Stimulated activated CD4-positive, alpha-beta T cell treated with anti-CD3 and anti-CD28 coated beads, Interleukin-4, amount 100 ng/mL, for 4 hours (primary cell): ENCODE measurements around the gene NTRK1.
A peak's percentile ranks its signal among the peaks of the same experiment; 100 is the strongest.

Experiments used
- DNase-seq, 2 experiments: peaks; one replicate each; pipeline ENCODE4 v3.0.0-alpha.2; 2020

The NTRK1 gene

GRCh38 chr1:156860628-156861423 lies at the start of gene NTRK1:
Gene NTRK1 (plus strand): TSS chr1:156860865. CDS start chr1:156860935, 70 bp downstream.
- DNase-seq, result peak; percentile 48 to 64

- no peak for DNase-seq
Measured at GRCh38 chr1:156811168-156811567, 49.5 kb upstream of the NTRK1 start.

DNA sequence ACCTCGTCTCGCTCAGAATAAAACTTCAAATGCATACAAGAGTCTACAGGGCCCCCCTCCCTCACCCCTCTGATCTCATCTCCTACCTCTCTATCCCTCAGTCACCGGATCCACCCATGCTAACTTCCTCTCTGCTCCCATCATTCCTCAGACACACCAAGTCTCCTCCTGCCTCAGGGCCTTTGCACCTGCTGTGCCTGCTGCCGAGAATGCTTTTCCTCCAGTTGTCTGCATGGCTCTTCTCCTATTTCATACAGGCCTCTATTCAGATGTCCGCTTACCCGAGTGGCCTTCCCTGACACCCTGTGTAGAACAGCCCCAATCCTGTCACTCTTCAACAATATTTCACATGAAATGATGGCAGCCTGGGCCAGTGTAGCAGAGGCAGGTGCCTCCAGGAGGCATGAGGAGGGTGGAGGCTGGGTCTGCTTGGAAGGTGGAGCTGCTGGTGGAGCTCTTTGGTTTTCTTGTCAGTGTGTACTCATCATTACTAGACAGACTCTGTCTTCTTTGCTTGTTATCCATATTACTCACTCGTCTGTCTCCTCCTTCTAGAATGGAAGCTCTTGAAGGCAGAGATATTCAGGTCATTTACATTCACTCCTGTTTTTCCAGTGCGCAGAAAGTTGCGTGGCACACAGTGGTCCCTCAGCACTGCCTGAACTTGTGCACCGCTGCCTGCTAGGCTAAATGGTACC lies 48.2 kb upstream of the NTRK1 start:
- no peak for DNase-seq

DNA sequence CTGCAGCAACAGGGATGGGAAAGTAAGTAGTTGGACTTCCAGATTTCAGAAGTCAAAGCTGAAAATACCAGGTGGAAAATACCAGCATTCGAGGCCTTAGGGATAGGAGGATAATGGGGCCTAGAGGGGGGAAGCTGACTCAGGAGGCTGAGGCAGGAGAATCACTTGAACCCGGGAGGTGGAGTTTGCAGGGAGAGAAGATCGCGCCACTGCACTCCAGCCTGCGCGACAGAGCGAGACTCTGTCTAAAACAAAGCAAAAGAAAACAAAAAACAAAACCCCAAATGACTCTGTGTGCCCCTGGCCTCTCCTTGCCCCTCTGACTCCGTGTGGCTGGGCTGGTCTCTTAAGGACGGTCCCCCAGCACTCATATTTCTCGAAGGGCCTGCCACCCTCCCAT lies 47.4 kb upstream of the NTRK1 start:
- no peak for DNase-seq

DNA sequence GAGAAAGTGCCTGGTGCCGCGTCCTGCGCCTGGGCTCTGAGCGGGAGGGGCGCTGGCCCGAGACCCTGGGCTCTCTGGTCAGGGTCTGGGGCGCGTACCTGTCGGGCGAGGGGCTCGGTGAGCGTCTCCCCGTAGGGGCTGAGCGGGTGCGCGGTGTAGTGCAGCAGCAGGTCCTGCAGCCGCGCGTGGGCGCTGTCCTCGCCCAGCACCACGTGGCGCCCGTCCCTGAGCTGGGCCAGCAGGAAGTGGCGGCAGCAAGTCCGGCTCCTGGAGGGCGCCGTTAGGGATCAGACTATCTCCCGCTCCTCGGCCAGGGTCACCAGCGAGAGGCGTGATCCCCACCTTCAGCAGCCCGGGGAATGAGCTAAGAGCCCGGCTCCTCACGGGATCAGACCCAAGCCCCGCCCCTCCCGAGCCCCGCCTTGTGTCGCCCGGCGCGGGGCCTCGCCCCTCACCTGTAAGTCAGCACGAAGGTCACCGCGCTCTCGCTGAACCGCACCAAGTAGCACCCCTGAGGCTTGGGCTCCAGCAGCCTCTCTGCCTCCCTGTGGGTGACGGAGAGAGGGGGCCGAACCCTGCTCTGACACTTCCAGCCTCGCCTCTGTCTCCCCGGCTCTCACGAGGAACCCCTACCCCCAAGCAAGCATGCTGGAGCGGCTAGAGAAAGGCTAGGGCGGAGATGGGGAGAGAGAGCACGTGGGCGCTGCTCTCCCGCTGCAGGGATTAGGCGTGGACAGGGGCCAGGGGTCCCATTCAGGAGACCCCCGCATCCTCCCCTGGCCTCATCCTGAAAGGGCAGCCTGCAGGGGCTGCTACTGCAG lies 46.7 kb upstream of the NTRK1 start:
- peak; percentile 77 to 80 for DNase-seq

DNA sequence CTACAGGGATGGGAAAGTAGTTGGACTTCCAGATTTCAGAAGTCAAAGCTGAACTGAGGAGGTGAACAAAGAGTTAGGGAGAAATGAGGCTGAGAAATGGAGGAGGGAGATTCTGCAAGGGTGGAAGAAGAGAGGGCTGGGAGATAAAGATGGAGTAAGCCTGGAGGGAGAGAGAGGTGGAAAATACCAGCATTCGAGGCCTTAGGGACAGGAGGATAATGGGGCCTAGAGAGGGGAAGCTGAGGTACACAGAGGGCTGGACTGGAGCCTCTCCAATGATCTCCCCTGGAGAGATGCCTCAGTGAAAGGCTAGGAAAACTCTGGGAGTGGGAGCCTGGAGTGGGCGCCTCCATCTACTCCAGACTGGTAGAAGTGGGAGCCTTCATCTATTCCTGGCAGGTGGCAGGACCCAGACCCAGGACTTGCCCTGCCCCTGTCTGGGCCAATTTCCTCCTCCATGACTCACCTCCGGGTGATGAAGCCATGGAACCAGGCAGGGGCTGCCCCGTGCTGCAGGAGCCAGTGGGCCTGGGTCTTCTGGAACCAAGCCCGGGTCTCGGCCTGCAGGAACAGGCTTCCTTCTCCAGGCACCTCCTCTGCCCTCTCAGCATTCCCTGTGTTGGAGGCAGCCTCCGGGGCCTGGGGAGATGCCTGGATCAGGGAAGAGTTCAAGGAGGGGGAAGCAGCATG lies 45.9 kb upstream of the NTRK1 start:
- peak; percentile 39 to 57 for DNase-seq

DNA sequence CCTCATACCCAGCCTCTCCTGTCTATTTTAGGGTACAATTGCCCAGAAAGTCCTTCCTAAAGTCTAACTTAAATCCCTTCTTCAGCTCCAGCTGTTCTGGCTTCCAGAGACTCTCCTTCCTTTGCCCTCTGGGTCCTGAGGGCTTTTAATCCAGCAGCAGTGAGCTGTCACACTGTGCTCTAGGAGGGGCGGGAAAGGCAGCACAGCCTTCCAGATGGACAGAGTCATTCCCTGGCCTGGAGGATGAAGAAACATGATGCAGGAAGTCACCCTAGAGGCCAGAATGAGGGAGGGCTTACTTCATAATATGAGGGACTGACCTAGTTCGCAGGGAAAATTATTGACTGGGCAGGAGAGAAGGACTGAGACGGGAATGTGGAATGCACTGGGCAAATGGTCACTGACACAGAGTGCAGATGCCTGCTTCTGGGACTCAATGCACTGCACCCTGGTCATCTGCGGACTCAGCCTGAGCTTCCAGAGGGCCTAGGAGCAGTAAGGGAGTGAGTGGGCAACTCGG lies 45.3 kb upstream of the NTRK1 start:
- DNase-seq, result no peak

DNA sequence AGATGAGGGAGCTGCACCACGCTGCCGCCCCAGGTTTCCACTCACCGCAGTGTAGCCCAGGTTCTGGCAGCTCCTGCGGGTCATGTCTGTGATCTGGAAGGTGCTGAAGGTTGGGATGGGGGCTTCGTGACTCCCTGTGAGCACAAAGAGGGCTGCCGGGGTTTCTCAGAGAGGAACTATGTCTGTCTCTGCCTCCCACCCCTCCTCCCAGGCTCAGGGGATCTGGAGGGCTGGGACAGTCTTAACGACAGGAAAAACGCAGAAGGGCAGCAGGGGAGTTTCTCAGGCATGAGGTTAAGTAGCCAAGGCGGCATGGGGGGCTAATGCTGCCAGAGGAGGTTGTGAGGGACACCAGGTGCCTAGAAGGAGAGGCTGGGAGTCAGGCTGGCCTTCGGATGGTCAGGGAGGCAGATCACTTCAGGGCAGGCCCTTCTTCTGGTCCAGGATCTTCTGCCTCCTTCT lies 44.7 kb upstream of the NTRK1 start:
- no peak for DNase-seq

- DNase-seq, result peak; percentile 84 to 97
Measured at GRCh38 chr1:156816561-156817328, 43.9 kb upstream of the NTRK1 start, which contains the start of gene SH2D2A. Gene SH2D2A (minus strand): TSS chr1:156816848. CDS start chr1:156816708, 140 bp downstream.

- peak in 1 of 2 experiments; percentile 63 for DNase-seq
Measured at GRCh38 chr1:156821801-156822200, 38.9 kb upstream of the NTRK1 start.

DNA sequence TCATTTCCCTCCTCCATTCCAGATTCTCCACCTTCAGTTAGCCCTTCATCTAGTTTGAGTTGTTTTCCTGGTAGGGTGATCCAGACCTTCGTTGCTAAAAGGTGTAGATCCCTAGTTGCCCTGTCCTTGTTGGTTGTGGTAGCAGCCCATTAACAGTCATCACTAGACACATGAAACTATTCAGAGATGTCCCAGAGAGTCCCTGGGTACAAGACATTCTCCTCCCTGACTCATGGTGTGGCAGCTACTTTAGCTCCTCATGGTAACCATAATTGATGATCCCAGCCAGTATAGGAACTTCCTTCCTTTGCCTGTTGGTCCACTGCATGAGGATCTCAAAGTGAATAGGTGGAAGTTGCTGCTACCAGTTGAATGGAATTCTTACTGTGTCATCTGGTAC lies 38.0 kb upstream of the NTRK1 start:
- no peak for DNase-seq

GRCh38 chr1:156823210-156823790 lies 37.4 kb upstream of the NTRK1 start:
- DNase-seq, result no peak

- no peak for DNase-seq
Measured at GRCh38 chr1:156826630-156827029, 34.0 kb upstream of the NTRK1 start.

DNA sequence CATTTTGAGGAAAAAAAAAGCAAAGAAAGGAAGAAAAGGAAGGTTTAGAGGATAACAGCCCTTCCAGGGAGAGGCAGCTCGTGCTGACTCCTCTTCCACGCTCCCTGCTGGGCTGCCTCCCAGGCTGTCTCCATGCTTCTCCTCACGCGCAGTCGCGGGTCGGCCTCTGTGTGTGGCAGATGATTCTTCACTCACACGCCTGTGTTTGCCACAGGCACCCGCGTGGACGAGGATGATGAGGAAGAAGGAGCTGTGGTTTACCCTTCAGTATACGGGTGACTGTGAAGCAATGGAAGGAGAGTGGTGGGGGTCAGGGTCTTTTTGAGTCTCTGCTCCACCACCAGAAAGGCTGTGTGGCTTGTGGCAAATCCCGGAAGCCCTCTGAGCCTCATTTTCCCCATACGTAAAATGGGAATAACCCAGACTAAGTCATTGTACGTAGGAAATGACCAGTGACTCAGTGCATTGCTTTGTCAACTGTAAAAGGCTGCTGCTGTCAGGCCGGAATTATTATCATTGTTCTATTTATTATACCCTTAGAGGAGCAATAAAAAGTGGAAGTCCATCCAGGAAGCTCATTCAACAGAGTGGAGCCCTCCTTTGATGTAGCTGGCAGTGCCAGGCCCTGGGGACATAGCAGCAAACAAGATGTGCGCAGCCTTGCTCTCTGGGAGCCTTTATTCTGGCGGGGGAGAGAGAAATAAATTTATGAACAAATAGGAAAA lies 32.1 kb upstream of the NTRK1 start:
- DNase-seq, result no peak

GRCh38 chr1:156832434-156832833 lies 28.2 kb upstream of the NTRK1 start:
- DNase-seq, result no peak

DNA sequence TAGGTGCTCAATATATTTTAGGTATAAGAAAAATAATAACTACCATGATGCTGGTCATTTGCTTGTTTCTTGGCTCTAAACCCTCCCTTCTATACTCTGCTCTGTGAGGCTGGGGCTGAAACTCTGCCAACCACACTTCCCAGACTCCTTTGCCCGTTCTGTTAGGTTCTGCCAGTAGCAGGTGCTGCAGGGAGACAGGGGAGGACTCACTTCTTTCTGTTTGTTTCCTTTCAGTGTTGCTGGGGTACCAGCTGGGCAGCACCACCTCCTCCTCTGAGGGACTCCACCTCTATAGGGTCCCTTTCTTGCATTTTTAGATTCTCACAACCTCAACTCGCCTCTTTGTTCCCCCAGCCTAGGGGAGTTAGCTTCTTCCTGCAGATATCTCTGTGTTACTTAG lies 27.1 kb upstream of the NTRK1 start:
- DNase-seq, result no peak

GRCh38 chr1:156834322-156834721 lies 26.3 kb upstream of the NTRK1 start:
- no peak for DNase-seq

DNA sequence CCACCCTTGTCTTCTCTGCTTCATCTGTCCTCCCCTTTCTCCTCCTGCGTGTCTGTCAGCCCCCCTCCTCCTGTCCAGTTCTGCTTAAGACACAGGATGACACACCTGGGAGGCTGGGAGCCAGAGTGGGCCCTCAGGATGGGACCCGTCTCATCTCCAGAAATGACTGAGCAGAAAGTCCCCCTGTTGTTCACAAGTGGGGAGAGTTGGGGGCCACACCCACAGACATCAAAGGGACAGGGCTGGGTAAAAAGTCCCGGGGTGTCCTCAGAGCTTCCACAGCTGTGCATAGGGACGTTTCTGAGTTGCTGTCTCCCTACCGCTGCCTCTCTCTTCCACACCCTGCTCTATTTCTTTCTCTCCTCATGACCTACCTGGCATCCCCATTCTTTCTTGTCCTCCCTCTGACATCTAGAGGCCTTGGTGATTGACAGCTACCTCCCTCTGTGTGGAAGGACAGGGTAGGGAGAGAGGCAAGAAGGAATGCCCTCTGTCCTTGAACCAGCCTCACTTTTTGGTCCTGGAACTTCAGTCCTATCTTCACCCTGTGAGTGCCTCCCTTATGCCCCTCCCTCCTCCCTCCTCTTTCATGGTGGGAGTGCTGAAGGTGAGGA lies 24.5 kb upstream of the NTRK1 start:
- peak in 1 of 2 experiments; percentile 9 for DNase-seq

DNA sequence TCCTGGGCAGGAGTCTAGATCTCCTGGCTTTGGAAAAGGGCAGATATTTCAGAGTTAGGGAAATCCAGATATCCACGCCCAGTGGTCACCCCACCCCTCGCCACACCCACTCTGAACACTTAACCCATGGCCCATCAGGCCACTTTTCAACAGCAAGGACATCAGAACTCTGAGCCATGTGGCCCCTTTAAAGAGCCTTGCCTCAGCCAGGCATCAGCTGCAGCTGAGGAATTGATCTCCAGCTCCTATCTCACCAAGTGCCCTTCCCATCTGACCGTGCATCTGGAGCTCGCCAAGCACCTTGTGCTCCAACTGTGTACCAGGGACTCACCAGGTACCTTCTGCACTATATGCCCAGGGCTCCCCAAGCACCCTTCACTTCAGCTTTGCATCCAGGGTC lies 23.8 kb upstream of the NTRK1 start:
- DNase-seq, result no peak

- peak in 1 of 2 experiments; percentile 30 for DNase-seq
Measured at GRCh38 chr1:156838972-156839371, 21.7 kb upstream of the NTRK1 start.
